Heart left ventricle (tissue), 16 donors: Measurements from ENCODE around the gene UBE2C. TPM values are rescaled to one million over a fixed set of nuclear protein-coding genes. Genes with fewer than 3 reads are reported as not detected.
"Not testable (repeated sequence)": the region's sequence is repeated elsewhere in the genome, so short reads cannot be mapped to it uniquely, and the experiment has no call there.

Experiments used
- ATAC-seq, 4 donors: fragments of 200-7000 bp; cut with Tn5 transposase; one replicate each; pipeline ENCODE4 v1.9.1; 2020 to 2022; ENCODE audit warnings: moderate library complexity in 4 of 4, mild to moderate bottlenecking in 3 of 4, moderate number of reproducible peaks in 1 of 4
- DNase-seq, 5 donors: peaks; one replicate each; pipeline ENCODE4 v3.0.0-alpha.2; 2020
- H3K27ac ChIP-seq, 12 donors: fragments of 200-600 bp; sonication (generic) in 4 of 12; one replicate each; pipeline versions ENCODE4 v1.5.0 to v1.8.0; 2016 to 2022; ENCODE audit warnings: mild to moderate bottlenecking in 2 of 12
- H3K27me3 ChIP-seq, 9 donors: fragments of 200-600 bp; sonication (generic) in 2 of 9; one replicate each; pipeline versions ENCODE4 v1.5.1 to v1.8.0; 2016 to 2022; ENCODE audit warnings: mild to moderate bottlenecking in 3 of 9
- H3K36me3 ChIP-seq, 9 donors: fragments of 200-600 bp; sonication (generic) in 2 of 9; one replicate each; pipeline versions ENCODE4 v1.5.0 to v1.8.0; 2018 to 2022; ENCODE audit warnings: mild to moderate bottlenecking in 2 of 9
- H3K4me1 ChIP-seq, 12 donors: fragments of 200-600 bp; sonication (generic) in 4 of 12; one replicate each; pipeline versions ENCODE4 v1.5.0 to v1.8.0; 2016 to 2022; ENCODE audit warnings: mild to moderate bottlenecking in 3 of 12
- H3K4me3 ChIP-seq, 12 donors: fragments of 200-600 bp; sonication (generic) in 4 of 12; one replicate each; pipeline versions ENCODE4 v1.5.0 to v1.8.0; 2017 to 2022; ENCODE audit warnings: mild to moderate bottlenecking in 9 of 12, moderate library complexity in 4 of 12
- H3K9me3 ChIP-seq, 12 donors: fragments of 200-600 bp; sonication (generic) in 4 of 12; one replicate each; pipeline versions ENCODE4 v1.5.0 to v1.8.0; 2016 to 2022; ENCODE audit warnings: mild to moderate bottlenecking in 1 of 12
- POLR2A ChIP-seq, 2 donors: fragments of 450-650 bp; IDR thresholded peaks; one replicate each; pipeline ENCODE4 v1.6.1; 2017; ENCODE audit warnings: antibody characterized with exemption in 2 of 2, mild to moderate bottlenecking in 2 of 2, moderate library complexity in 2 of 2
- WGBS, 4 donors: extraction: QIAGEN DNeasy Blood & Tissue Kit in 2 of 4; methylation state at CpG; one replicate each; pipeline versions ENCODE4 v1.1.5 to v1.1.7; 2013 to 2018; 5-methylcytosine and 5-hydroxymethylcytosine counted together
- intact Hi-C, 10 donors: fragments of 100-400 bp; cut with DNase I; formaldehyde crosslinking; loops; one replicate each; pipeline versions ENCODE4 v1.11.1 to v1.14.2; 2022
- polyA plus RNA-seq, 2 donors: library from polyadenylated mRNA; stranded (reverse); fragments of 200-250 nt; gene quantifications; one replicate each; pipeline ENCODE4 v1.2.3, GENCODE V29; 2013
- total RNA-seq, 9 donors: library from RNA; depleted of rRNA in 2 of 9; stranded (reverse); fragments of >200 nt in 2 of 9; fragmentation: NEBNext Ultra II Directional in 3 of 9; extraction: Animal tissue kit (Norgen Biotek cat#: 25700) in 3 of 9; gene quantifications; one replicate each; pipeline versions ENCODE4 v1.1.0 to v1.2.4, GENCODE V29; 2016 to 2023
- TF ChIP-seq, protein P1 (sequence below), 12 donors: fragments of 200-600 bp; sonication (generic) in 4 of 12; IDR thresholded peaks; one replicate each; pipeline versions ENCODE4 v1.5.0 to v1.8.0; 2018 to 2022; ENCODE audit warnings: antibody characterized with exemption in 12 of 12, mild to moderate bottlenecking in 5 of 12
- donor health status: ischemic (EF 13 %, LVEDD 7.1; RV severe dilation, severe dysfunction).
- donor health status: healthy with polysubstance abuse.
- donor health status: DM: no; HTN: yes; CAD: no.
- donor health status: DM: no; HTN: no; CAD: no.
- donor health status: ischemic (EF 25% LVEDD 6.9; RV normal size, moderate dysfunction).
- donor health status: ischemic (EF 25% LVEDD 5.7; RV mildly dilated, moderate dysfunction).
- donor health status: healthy.
- donor health status: DM: yes; HTN: yes; CAD: no.
- donor health status: ischemic (EF 35%, LVEDD 5.7; RV mildly dilated, moderate dysfunction).
- donor health status: nonischemic (EF 11% LVEDD 7.7; RV severe dilation, severe dysfunction).
- donor health status: DM: yes; HTN: yes; CAD: no.
- donor health status: PGD.
- donor health status: ischemic (EF 29% LVEDD 5.4; RV normal size, mild dysfunction).
- donor health status: nonischemic (EF 23%, LVEDD 6.1; RV moderate dilation, normal function).

UBE2C gene
- total and polyA plus RNA-seq, 11 donors, result 0.32 to 16.9 (median 1.5) TPM; not detected in 5

DNA sequence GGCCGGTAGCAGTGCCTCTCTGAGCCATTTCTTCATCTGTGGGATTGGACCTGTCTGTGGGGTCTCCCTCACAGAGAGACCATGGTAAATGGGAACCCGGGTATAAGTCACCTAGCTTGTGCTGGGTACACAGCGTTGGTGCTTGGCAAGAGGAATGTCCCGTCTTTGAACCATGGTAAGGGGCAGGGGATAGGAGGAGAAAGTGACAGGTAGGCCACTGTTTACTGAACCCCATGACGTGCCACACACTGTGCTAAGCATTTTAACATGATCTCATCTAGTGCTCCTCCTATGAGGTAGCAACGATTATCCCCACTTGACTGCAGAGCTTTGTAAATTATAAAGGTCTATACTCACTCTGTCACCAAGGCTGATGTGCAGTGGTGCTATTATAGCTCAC lies 15.3 kb downstream of the UBE2C start:
- no peak overlapping the region for H3K4me3 ChIP-seq
- TF ChIP-seq, protein P1, sequence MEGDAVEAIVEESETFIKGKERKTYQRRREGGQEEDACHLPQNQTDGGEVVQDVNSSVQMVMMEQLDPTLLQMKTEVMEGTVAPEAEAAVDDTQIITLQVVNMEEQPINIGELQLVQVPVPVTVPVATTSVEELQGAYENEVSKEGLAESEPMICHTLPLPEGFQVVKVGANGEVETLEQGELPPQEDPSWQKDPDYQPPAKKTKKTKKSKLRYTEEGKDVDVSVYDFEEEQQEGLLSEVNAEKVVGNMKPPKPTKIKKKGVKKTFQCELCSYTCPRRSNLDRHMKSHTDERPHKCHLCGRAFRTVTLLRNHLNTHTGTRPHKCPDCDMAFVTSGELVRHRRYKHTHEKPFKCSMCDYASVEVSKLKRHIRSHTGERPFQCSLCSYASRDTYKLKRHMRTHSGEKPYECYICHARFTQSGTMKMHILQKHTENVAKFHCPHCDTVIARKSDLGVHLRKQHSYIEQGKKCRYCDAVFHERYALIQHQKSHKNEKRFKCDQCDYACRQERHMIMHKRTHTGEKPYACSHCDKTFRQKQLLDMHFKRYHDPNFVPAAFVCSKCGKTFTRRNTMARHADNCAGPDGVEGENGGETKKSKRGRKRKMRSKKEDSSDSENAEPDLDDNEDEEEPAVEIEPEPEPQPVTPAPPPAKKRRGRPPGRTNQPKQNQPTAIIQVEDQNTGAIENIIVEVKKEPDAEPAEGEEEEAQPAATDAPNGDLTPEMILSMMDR (IDR thresholded peaks at IDR 0.05), result no peak
- TF ChIP-seq POLR2A (IDR thresholded peaks at IDR 0.05), result no peak
- H3K27me3 ChIP-seq, result peaks cover 0 to 19% (median 14%) of the 10 kb centered on the region in 9 donors
- H3K4me1 ChIP-seq, result peaks cover 0 to 39% (median 23%) of the 10 kb centered on the region in 12 donors
- H3K27ac ChIP-seq, result no peak overlapping the region
- WGBS, 4 donors, result 78 to 92% (median 89%) methylated on average over 5 to 6 of the region's 6 CpGs
- no peaks in the 10 kb centered on the region for H3K9me3 ChIP-seq
- intact Hi-C loops, result loop anchor here in 5 of 10 donors (5.0 to 10.0 kb wide), 2 partner anchors 130 to 137 kb away; no protein-coding TSS in a partner anchor
- H3K36me3 ChIP-seq, result no peaks in the 10 kb centered on the region
- DNase-seq, result no peak
- ATAC-seq, result no peak

DNA sequence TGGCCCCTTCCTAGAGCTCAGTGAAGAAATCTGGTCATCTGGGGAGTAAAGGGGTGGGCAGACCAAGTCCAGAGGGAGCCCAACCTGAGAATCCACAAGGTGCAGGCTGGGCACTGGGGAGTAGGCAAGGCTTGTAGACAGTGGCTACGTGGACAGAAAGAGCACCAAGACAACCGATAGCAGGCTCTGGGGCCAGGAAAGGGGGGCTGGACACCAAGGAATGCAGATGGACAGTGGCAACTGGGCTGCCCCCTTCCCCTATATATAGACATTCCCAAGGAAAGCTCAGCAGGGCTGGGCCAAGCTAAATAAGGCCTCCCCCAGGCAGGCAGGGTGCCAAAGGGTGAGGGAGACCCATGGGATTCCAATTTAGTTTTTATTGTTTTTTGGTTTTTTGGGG lies 16.1 kb downstream of the UBE2C start:
- no peak for DNase-seq
- ATAC-seq, result no peak
- intact Hi-C loops, result loop anchor here in 5 of 10 donors (5.0 to 10.0 kb wide), 2 partner anchors 129 to 136 kb away; no protein-coding TSS in a partner anchor
- Histone ChIP-seq H3K27me3 (peaks cover 0 to 10% (median 6%) of the 10 kb centered on the region in 9 donors), H3K4me3 (no peak overlapping the region), H3K9me3 (no peaks in the 10 kb centered on the region), H3K27ac (peak overlapping the region in 4 of 12 donors; percentile 28 to 58 (median 42)), H3K36me3 (no peaks in the 10 kb centered on the region), H3K4me1 (peaks cover 0 to 37% (median 24%) of the 10 kb centered on the region in 12 donors)
- WGBS, 4 donors, result 28 to 50% (median 34%) methylated on average over 1 to 2 of the region's 2 CpGs
- no peak for TF ChIP-seq POLR2A (IDR thresholded peaks at IDR 0.05)
- TF ChIP-seq, protein P1 (IDR thresholded peaks at IDR 0.05), result no peak

DNA sequence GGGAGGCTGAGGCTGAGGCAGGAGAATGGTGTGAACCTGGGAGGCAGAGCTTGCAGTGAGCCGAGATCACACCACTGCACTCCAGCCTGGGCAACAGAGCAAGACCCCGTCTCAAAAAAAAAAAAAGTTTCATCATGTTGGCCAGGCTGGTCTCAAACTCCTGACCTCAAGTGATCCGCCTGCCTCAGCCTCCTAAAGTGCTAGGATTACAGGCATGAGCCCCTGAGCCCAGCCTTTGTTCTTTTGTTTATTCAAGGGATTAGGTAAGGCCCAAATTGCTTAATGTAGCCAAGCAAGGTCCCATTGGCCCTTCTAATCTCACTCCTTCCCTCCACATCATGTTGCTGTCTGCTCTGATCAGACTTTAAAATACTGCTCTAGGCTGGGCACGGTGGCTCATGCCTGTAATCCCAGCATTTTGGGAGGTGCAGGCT lies 17.2 kb downstream of the UBE2C start:
- DNase-seq, H3K36me3 ChIP-seq, H3K4me3 ChIP-seq, ATAC-seq, H3K9me3 ChIP-seq, H3K27ac ChIP-seq, H3K27me3 ChIP-seq: not testable (repeated sequence)
- intact Hi-C loops, result loop anchor here in 7 of 10 donors (5.0 to 10.0 kb wide), 3 partner anchors 105 to 135 kb away; partner anchors contain the start of gene PCIF1 (in 2 of the 7)
- H3K4me1 ChIP-seq, result peaks cover 0 to 36% (median 25%) of the 10 kb centered on the region in 12 donors
- WGBS, 4 donors, result 84 to 96% (median 90%) methylated on average over 4 of the region's 4 CpGs

DNA sequence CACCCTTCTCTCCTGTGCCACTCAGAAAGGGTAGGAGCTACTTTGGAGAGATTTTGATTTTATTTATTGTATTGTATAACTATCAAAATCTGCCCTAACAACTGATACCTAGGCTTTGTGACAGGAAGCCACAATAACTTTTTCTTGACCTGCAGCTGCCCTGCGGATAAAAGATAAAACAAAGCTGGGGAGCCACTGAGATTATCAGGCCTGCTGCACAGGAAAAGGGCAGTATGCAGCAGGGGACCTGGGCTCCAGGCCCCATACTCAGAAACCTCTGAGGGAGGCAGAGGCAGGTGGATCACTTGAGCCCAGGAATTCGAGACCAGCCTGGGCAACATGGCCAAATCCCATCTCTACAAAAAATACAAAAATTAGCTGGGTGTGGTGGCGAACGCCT lies 20.2 kb downstream of the UBE2C start:
- peak overlapping the region; percentile 89 to 99 (median 95) for H3K27ac ChIP-seq
- H3K9me3 ChIP-seq, result no peaks in the 10 kb centered on the region
- peaks cover 0 to 12% (median 5%) of the 10 kb centered on the region in 9 donors for H3K36me3 ChIP-seq
- H3K4me1 ChIP-seq, result peaks cover 0 to 53% (median 36%) of the 10 kb centered on the region in 12 donors
- intact Hi-C loops, result loop anchor here in 2 of 10 donors (10.0 kb wide), 1 partner anchor 102 kb away; the partner anchor contains the start of gene PCIF1 (in 2 of the 2)
- H3K27me3 ChIP-seq, result no peaks in the 10 kb centered on the region
- no peak for DNase-seq
- TF ChIP-seq POLR2A (IDR thresholded peaks at IDR 0.05), result no peak
- TF ChIP-seq, protein P1 (IDR thresholded peaks at IDR 0.05), result no peak
- WGBS, 4 donors, result 84 to 91% (median 87%) methylated on average over 4 of the region's 4 CpGs
- ATAC-seq, result no peak
- H3K4me3 ChIP-seq, result peak overlapping the region in 5 of 12 donors; percentile 68 to 81 (median 79)
